ENCODE measurements around the gene PRR11. TPM values are rescaled to one million over a fixed set of nuclear protein-coding genes. Genes with fewer than 3 reads are reported as not detected.

The PRR11 gene
- 2.8 TPM for total RNA-seq

DNA sequence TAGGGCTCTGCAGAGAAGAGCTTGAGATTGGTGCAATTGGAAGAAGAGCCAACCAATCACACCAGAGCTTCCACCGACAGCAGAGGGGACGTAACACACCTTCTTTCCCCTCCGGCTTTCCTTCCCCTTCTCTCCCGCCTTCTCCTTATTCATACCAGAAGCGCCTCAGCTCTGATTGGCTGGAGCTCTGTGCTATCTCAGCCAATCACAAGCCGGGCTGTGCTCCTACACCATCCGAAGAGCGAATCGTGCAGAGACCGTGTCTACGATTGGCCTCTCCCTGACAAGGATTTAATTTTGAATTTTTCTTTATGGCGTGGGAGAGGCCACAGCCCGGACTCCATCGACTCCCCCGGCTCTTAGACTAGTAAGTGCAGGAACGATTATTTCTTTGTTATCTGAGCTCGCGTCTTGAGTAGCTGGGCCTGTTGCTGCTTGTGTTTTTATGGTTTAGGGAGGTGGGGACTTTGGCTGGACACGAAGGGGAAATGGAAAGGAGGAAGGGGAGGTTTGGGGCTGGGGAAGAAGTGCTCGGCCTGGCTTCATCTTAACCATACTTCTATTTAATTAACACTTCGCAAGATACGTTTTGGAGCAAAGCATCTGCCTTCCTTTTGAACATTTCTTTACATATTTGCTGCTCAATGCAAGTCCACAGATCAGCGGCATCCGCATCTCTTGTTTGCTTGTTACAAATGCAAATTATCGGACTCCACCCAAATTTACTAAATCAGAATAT lies at the start of gene PRR11:
PRR11 (plus strand) TSS at position 308 of the 739 bp plus-strand sequence. CDS start 14,007 bp downstream, outside the sequence.

DNA sequence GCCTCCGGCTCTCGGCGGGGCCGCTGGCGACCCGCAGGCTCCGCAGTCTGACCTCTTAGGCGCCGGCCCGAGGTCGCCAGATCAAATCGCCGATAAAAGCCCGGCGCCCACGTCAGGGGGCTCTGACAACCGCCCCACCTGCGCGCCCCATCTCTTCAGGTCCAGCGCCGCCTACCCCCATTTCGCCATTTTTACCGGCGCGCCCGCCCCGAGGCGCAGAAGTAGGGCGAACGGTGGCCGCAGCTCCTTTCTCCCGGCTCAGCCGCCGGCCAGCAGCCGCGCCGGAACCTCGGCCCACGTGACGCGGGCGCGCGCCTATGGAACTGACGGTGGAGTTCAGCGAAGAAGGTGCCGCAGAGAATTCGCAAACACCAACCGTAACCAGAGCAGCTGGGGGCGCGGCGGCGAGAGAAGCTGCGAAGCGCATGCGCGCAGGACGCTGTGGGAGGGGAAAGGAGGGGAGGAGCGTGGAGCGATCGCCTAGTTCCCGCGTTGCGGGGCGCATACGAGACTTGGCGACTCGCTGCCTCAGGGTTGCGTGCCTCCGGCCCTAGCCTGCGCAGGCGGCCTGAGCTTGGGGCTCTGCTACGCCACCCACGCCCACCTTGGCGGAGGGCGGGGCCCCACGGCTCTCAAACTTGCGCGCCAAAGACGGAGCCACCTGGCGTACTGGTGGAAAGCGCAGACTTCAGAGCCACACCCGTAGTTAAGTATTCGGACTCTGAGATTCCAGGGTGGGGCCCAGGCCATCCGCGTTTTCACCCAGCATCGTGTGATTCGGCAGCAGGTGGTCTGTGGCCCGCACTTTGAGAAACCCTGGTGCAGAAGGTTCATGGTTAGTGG lies 48.9 kb upstream of the PRR11 start, which contains the start of gene TRIM37:
TRIM37 (minus strand) TSS at position 418 of the 843 bp plus-strand sequence. CDS start 419 bp downstream, outside the sequence.

DNA sequence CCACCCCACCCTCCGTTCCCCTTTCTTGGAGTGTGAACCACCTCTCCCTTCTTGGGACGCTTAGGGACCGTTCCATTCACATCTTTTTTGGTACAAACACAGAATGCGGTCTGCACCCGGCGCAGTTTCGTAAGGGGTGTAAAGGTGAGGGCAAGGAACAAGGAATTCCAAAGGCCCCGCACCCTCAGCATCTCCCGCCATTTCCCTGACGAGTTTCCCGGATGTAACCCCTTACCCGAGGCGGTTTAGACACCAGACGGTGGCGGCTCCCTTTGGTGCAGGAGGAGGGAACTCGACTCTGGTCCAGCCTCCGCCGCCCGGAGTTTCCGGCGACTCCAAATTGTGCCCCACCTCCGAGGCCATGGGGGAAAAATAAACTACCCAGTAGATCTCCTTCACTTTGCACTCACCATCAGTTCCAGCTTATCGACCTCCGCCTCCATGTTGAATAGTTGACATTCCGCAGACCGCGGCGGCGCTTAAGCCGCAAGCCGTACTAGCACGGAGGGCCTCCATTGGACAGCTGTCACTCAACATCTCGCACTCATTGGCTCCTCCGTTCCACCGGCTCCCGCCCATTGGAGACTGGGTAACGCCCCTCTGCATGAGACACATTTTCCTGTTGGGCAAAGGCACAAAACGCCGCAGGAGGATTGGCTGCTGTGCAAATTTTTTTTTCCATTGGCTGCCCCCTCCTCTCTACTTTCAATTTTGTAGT lies 666 bp upstream of the PRR11 start, which contains the start of gene SKA2:
SKA2 (minus strand) TSS at position 466 of the 718 bp plus-strand sequence; CDS start at position 443, 23 bp downstream.

DNA sequence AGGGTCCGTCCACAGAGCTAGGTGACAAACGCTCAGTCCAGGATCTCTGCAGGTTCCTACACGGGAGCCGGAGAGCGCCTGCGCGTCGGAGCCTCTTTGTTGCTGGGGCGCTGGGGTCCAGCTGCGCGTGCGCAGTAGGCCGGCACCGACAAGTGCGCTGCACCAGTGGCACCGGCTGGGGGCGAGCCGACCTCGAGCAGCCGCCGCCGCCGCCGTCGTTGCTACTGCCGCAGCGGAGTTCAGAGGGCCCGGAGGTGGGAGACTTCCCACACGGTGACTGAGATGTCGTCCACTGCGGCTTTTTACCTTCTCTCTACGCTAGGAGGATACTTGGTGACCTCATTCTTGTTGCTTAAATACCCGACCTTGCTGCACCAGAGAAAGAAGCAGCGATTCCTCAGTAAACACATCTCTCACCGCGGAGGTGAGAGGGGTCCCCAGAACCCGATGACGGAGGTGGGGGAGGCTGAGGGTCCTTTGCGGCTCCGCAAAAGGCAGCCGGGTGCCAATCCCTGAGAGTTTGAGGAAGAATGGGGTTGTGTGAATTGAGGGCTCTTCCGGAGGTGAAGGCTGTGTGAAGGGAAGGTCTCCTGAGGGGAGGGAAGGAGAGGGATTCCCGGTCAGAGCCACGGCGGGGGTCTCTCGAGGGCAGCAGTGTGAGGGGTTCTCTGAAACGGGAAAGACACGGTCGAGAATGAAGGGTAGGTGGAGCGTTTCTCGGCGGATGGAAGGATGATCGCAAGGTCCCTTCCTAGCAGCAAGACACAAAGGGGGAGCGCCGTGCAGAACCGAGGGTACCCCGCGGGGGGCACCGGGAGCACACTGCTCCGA lies 65.0 kb downstream of the PRR11 start, which contains the start of gene GDPD1:
GDPD1 (plus strand) TSS at position 184 of the 831 bp plus-strand sequence; CDS start at position 283, 99 bp downstream.

Small RNA genes lying within 50 kb of the gene (small RNA-seq; reads per million reads assigned to genes)
- 9.5 reads per million, percentile 90 among the genes with 10 or more reads in this experiment for gene MIR301A (ENCODE audit: low replicate concordance)
- gene MIR454 (ENCODE audit: low replicate concordance), result 148 reads per million, percentile 96 among the genes with 10 or more reads in this experiment
- 1.1 reads per million, percentile 72 among the genes with 10 or more reads in this experiment for gene RNU2-58P (ENCODE audit: low replicate concordance)

Other genes starting within 250 kb of the PRR11 start
- 110 TPM for gene TRIM37, start 48.9 kb upstream of the PRR11 start, total RNA-seq
- 92.6 TPM for gene SKA2, start 560 bp upstream of the PRR11 start, total RNA-seq
- 28.5 TPM for gene SMG8, start 54.3 kb downstream of the PRR11 start, total RNA-seq
- gene GDPD1, start 64.8 kb downstream of the PRR11 start, total RNA-seq, result 40.7 TPM
- gene YPEL2, start 175.9 kb downstream of the PRR11 start, total RNA-seq, result 14.1 TPM

Data from parietal lobe (tissue), 2 donors.